ENCODE results near the gene NFAM1.

GRCh38 chr22:42357221-42357620 lies 75.0 kb downstream of the NFAM1 start:
- no peak for TF ChIP-seq EZH2 (IDR thresholded peaks at IDR 0.05)
- TF ChIP-seq POLR2AphosphoS5 (IDR thresholded peaks at IDR 0.05; ENCODE audit: borderline replicate concordance, low read depth, low read length): no peak
- no peak for TF ChIP-seq FOXP2 (optimal IDR thresholded peaks at IDR 0.05; ENCODE audit: control extremely low read depth, extremely low read length, insufficient read depth)
